HepG2 (cell line): ENCODE measurements around the gene TMEM8B. TPM values are rescaled to one million over a fixed set of nuclear protein-coding genes. Genes with fewer than 3 reads are reported as not detected.

Experiments
- AKNA ChIP-seq: sonication (generic); formaldehyde crosslinking; IDR thresholded peaks from 2 replicates; pipeline ENCODE4 v1.4.0; 2020; ENCODE audit warnings: missing genetic modification reagents, borderline replicate concordance
- MLXIP ChIP-seq: sonication (generic); formaldehyde crosslinking; IDR thresholded peaks from 2 replicates; pipeline ENCODE4 v1.9.0; 2021; ENCODE audit warnings: missing genetic modification reagents, borderline replicate concordance
- MXD1 ChIP-seq: sonication (generic); formaldehyde crosslinking; IDR thresholded peaks from 2 replicates; pipeline ENCODE4 v1.4.0; 2020; ENCODE audit warnings: mild to moderate bottlenecking, missing genetic modification reagents
- PRDM10 ChIP-seq: sonication (generic); formaldehyde crosslinking; IDR thresholded peaks from 2 replicates; pipeline ENCODE4 v1.4.0; 2020; ENCODE audit warnings: low read depth, missing genetic modification reagents
- RELA ChIP-seq: sonication (generic); formaldehyde crosslinking; IDR thresholded peaks from 2 replicates; pipeline ENCODE4 v1.4.0; 2020; ENCODE audit warnings: missing genetic modification reagents
- SP2 ChIP-seq: sonication (generic); formaldehyde crosslinking; IDR thresholded peaks from 2 replicates; pipeline ENCODE4 v1.5.1; 2020; ENCODE audit warnings: mild to moderate bottlenecking, missing genetic modification reagents
- TOPORS ChIP-seq: sonication (generic); formaldehyde crosslinking; IDR thresholded peaks from 2 replicates; pipeline ENCODE4 v1.8.0; 2023; ENCODE audit warnings: mild to moderate bottlenecking, missing genetic modification reagents
- ZFP41 ChIP-seq: sonication (generic); formaldehyde crosslinking; IDR thresholded peaks from 2 replicates; pipeline ENCODE4 v1.4.0; 2020; ENCODE audit warnings: mild to moderate bottlenecking, missing genetic modification reagents, borderline replicate concordance
- polyA plus RNA-seq, 8 experiments: library from polyadenylated mRNA; depleted of rRNA in 3 of 8; stranded (reverse) in 7 of 8; unstranded in 1 of 8; fragments of >200 nt; fragmentation: Illumina TruSeq in 4 of 8; extraction: Trizol in 4 of 8; gene quantifications; 2 replicates each; pipeline versions ENCODE4 v1.2.1 to v1.2.3, GENCODE V29; 2011 to 2016; ENCODE audit warnings: low read depth in 4 of 8, missing spikeins in 1 of 8, mixed read lengths in 1 of 8; ENCODE audit not compliant: insufficient read depth in 1 of 8
- total RNA-seq, 5 experiments: library from RNA; depleted of rRNA; stranded (reverse); fragments of >200 nt; fragmentation: Illumina TruSeq; extraction: Trizol; gene quantifications; 2 replicates each; pipeline ENCODE4 v1.2.3, GENCODE V29; 2016; ENCODE audit warnings: low read depth in 1 of 5
- TF ChIP-seq, protein P1 (sequence below): sonication (generic); formaldehyde crosslinking; IDR thresholded peaks from 2 replicates; pipeline ENCODE4 v1.4.0; 2020; ENCODE audit warnings: mild to moderate bottlenecking, missing genetic modification reagents
- TF ChIP-seq, protein P2 (sequence below): sonication (generic); formaldehyde crosslinking; IDR thresholded peaks from 2 replicates; pipeline ENCODE4 v1.4.0; 2020; ENCODE audit warnings: mild to moderate bottlenecking, missing genetic modification reagents, borderline replicate concordance

Gene TMEM8B
- total and polyA plus RNA-seq, 2 of the 13 experiments (the other 11 are each of a cell fraction or from before 2014, with no cell fraction given), result 2.1 to 2.7 TPM

DNA sequence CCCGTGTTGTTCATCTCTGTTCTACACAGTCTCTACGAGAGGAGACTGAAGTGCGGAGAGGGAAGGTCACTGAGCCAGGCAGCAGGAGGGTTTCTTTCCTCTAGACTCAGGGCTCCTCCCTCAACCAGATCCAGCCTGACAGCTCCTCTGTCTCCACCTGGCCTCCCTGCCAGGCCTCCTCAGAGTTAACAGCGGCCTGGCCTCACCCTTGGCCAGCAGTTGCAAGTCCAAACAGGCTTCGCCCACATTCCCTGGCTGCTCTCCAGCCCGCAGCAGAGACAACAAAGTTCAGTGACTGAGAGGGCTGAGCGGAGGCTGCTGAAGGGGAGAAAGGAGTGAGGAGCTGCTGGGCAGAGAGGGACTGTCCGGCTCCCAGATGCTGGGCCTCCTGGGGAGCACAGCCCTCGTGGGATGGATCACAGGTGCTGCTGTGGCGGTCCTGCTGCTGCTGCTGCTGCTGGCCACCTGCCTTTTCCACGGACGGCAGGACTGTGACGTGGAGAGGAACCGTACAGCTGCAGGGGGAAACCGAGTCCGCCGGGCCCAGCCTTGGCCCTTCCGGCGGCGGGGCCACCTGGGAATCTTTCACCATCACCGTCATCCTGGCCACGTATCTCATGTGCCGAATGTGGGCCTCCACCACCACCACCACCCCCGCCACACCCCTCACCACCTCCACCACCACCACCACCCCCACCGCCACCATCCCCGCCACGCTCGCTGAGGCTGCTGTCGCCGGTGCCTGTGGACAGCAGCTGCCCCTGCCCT lies 77.1 kb downstream of the TMEM8B start, which contains the start of gene HRCT1 (continued):
- TF ChIP-seq PRDM10 (CRISPR knock-in tag), result no peak
- TF ChIP-seq RELA (CRISPR knock-in tag), result no peak
- TF ChIP-seq, protein P1, sequence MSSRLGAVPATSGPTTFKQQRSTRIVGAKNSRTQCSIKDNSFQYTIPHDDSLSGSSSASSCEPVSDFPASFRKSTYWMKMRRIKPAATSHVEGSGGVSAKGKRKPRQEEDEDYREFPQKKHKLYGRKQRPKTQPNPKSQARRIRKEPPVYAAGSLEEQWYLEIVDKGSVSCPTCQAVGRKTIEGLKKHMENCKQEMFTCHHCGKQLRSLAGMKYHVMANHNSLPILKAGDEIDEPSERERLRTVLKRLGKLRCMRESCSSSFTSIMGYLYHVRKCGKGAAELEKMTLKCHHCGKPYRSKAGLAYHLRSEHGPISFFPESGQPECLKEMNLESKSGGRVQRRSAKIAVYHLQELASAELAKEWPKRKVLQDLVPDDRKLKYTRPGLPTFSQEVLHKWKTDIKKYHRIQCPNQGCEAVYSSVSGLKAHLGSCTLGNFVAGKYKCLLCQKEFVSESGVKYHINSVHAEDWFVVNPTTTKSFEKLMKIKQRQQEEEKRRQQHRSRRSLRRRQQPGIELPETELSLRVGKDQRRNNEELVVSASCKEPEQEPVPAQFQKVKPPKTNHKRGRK (CRISPR knock-in tag), result no peak
- TF ChIP-seq ZFP41 (CRISPR knock-in tag), result no peak
- TF ChIP-seq MXD1, result no peak
- TF ChIP-seq, protein P2, sequence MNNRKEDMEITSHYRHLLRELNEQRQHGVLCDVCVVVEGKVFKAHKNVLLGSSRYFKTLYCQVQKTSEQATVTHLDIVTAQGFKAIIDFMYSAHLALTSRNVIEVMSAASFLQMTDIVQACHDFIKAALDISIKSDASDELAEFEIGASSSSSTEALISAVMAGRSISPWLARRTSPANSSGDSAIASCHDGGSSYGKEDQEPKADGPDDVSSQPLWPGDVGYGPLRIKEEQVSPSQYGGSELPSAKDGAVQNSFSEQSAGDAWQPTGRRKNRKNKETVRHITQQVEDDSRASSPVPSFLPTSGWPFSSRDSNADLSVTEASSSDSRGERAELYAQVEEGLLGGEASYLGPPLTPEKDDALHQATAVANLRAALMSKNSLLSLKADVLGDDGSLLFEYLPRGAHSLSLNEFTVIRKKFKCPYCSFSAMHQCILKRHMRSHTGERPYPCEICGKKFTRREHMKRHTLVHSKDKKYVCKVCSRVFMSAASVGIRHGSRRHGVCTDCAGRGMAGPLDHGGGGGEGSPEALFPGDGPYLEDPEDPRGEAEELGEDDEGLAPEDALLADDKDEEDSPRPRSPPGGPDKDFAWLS (CRISPR knock-in tag), result no peak
- TF ChIP-seq AKNA, result no peak
- TF ChIP-seq MLXIP (CRISPR knock-in tag), result no peak
- TF ChIP-seq SP2 (CRISPR knock-in tag), result no peak
- TF ChIP-seq TOPORS, result no peak
